ENCODE results near the gene RBAK. TPM values are rescaled to one million over a fixed set of nuclear protein-coding genes. Genes with fewer than 3 reads are reported as not detected.
"Not testable (repeated sequence)": the region's sequence is repeated elsewhere in the genome, so short reads cannot be mapped to it uniquely, and the experiment has no call there.

RBAK gene
- total RNA-seq, 1 experiment from 2014 or later = 14.8 TPM

- H3K4me3 Mint-ChIP-seq (ENCODE audit: low read depth, unreplicated experiment) = no peak overlapping the region
- CTCF ChIA-PET = interaction anchor here (0.6 kb wide), 1 partner anchor 113 kb away, joined by 5 read pairs; no protein-coding TSS in a partner anchor
- no peak for TF ChIP-seq CTCF (IDR thresholded peaks at IDR 0.05; ENCODE audit: unreplicated experiment)
- H3K27ac Mint-ChIP-seq (ENCODE audit: unreplicated experiment) = no peak overlapping the region
- peaks cover 72% of the 10 kb centered on the region for H3K36me3 Mint-ChIP-seq (ENCODE audit: insufficient read depth, unreplicated experiment)
- intact Hi-C loops (cut with micrococcal nuclease; ENCODE audit: unreplicated experiment) = no loop called here
- no peaks in the 10 kb centered on the region for H3K4me1 Mint-ChIP-seq (ENCODE audit: low read depth, unreplicated experiment)
- DNase-seq = no peak
- peaks cover 29% of the 10 kb centered on the region for H3K9me3 Mint-ChIP-seq (ENCODE audit: low read depth, unreplicated experiment)
- no peaks in the 10 kb centered on the region for H3K27me3 Mint-ChIP-seq (ENCODE audit: unreplicated experiment)
- no TSS peak for BruUV-seq (replicated peaks)
Measured at GRCh38 chr7:5050676-5051075, 5.0 kb downstream of the RBAK start.

GRCh38 chr7:5051731-5052130 is 6.1 kb downstream of the RBAK start:
- intact Hi-C loops (cut with micrococcal nuclease; ENCODE audit: unreplicated experiment); DNase-seq; H3K27ac Mint-ChIP-seq (ENCODE audit: unreplicated experiment); H3K4me3 Mint-ChIP-seq (ENCODE audit: low read depth, unreplicated experiment); CTCF ChIA-PET; BruUV-seq (replicated peaks); H3K27me3 Mint-ChIP-seq (ENCODE audit: unreplicated experiment); H3K4me1 Mint-ChIP-seq (ENCODE audit: low read depth, unreplicated experiment): not testable (repeated sequence)
- Mint-ChIP-seq H3K36me3 (ENCODE audit: insufficient read depth, unreplicated experiment) (peaks cover 71% of the 10 kb centered on the region), H3K9me3 (ENCODE audit: low read depth, unreplicated experiment) (peaks cover 35% of the 10 kb centered on the region)

GRCh38 chr7:5053175-5053574 is 7.5 kb downstream of the RBAK start:
- no TSS peak for BruUV-seq (replicated peaks)
- Mint-ChIP-seq H3K36me3 (ENCODE audit: insufficient read depth, unreplicated experiment) (peaks cover 78% of the 10 kb centered on the region), H3K9me3 (ENCODE audit: low read depth, unreplicated experiment) (peaks cover 40% of the 10 kb centered on the region)

GRCh38 chr7:5063698-5064097 is 18.0 kb downstream of the RBAK start:
- Mint-ChIP-seq H3K36me3 (ENCODE audit: insufficient read depth, unreplicated experiment) (peaks cover 69% of the 10 kb centered on the region), H3K9me3 (ENCODE audit: low read depth, unreplicated experiment) (peaks cover 45% of the 10 kb centered on the region), H3K4me1 (ENCODE audit: low read depth, unreplicated experiment) (no peaks in the 10 kb centered on the region), H3K4me3 (ENCODE audit: low read depth, unreplicated experiment) (no peak overlapping the region), H3K27ac (ENCODE audit: unreplicated experiment) (peak overlapping the region; percentile 66), H3K27me3 (ENCODE audit: unreplicated experiment) (no peaks in the 10 kb centered on the region)
- no TSS peak for BruUV-seq (replicated peaks)
- intact Hi-C loops (cut with micrococcal nuclease; ENCODE audit: unreplicated experiment) = no loop called here
- DNase-seq = no peak
- no peak for TF ChIP-seq CTCF (IDR thresholded peaks at IDR 0.05; ENCODE audit: unreplicated experiment)
- CTCF ChIA-PET = no interaction called here

More at GRCh38 chr7:5053175-5053574, 7.5 kb downstream of the RBAK start:
- TF ChIP-seq CTCF (IDR thresholded peaks at IDR 0.05; ENCODE audit: unreplicated experiment) = no peak
- no peaks in the 10 kb centered on the region for H3K4me1 Mint-ChIP-seq (ENCODE audit: low read depth, unreplicated experiment)
- DNase-seq = no peak
- peak overlapping the region; percentile 17 for H3K27ac Mint-ChIP-seq (ENCODE audit: unreplicated experiment)
- no peaks in the 10 kb centered on the region for H3K27me3 Mint-ChIP-seq (ENCODE audit: unreplicated experiment)
- intact Hi-C loops (cut with micrococcal nuclease; ENCODE audit: unreplicated experiment) = no loop called here
- H3K4me3 Mint-ChIP-seq (ENCODE audit: low read depth, unreplicated experiment) = no peak overlapping the region
- CTCF ChIA-PET = no interaction called here

- H3K4me1 Mint-ChIP-seq (ENCODE audit: low read depth, unreplicated experiment) = no peaks in the 10 kb centered on the region
- intact Hi-C loops (cut with micrococcal nuclease; ENCODE audit: unreplicated experiment) = no loop called here
- no peak overlapping the region for H3K4me3 Mint-ChIP-seq (ENCODE audit: low read depth, unreplicated experiment)
- DNase-seq = no peak
- peaks cover 65% of the 10 kb centered on the region for H3K36me3 Mint-ChIP-seq (ENCODE audit: insufficient read depth, unreplicated experiment)
- peak overlapping the region; percentile 66 for H3K27ac Mint-ChIP-seq (ENCODE audit: unreplicated experiment)
- H3K9me3 Mint-ChIP-seq (ENCODE audit: low read depth, unreplicated experiment) = peaks cover 38% of the 10 kb centered on the region
- TF ChIP-seq CTCF (IDR thresholded peaks at IDR 0.05; ENCODE audit: unreplicated experiment) = no peak
- CTCF ChIA-PET = no interaction called here
- H3K27me3 Mint-ChIP-seq (ENCODE audit: unreplicated experiment) = no peaks in the 10 kb centered on the region
- no TSS peak for BruUV-seq (replicated peaks)
Measured at GRCh38 chr7:5064391-5065106, 18.9 kb downstream of the RBAK start.
